Peyer's patch (tissue), 4 donors: Measurements from ENCODE around the gene ELFN2. TPM values are rescaled to one million over a fixed set of nuclear protein-coding genes. Genes with fewer than 3 reads are reported as not detected.

ENCODE experiments used
- DNase-seq, 3 donors: peaks; one replicate each; pipeline ENCODE4 v3.0.0-alpha.2; 2017 to 2019
- H3K27ac ChIP-seq, 4 donors: fragments of 200-600 bp; sonication (generic); one replicate each; pipeline ENCODE4 v1.5.1; 2016 to 2019
- H3K27me3 ChIP-seq, 2 donors: fragments of 200-600 bp; sonication (generic); one replicate each; pipeline ENCODE4 v1.5.1; 2019
- H3K36me3 ChIP-seq, 3 donors: fragments of 200-600 bp; sonication (generic); one replicate each; pipeline ENCODE4 v1.5.1; 2016 to 2019
- H3K4me1 ChIP-seq, 4 donors: fragments of 200-600 bp; sonication (generic); one replicate each; pipeline ENCODE4 v1.5.1; 2016 to 2019
- H3K4me3 ChIP-seq, 4 donors: fragments of 200-600 bp; sonication (generic); 1 replicate in 3 of 4; 2 replicates in 1 of 4; pipeline ENCODE4 v1.5.1; 2016 to 2019; ENCODE audit warnings: mild to moderate bottlenecking in 1 of 4
- H3K9me3 ChIP-seq, 4 donors: fragments of 200-600 bp; sonication (generic); one replicate each; pipeline ENCODE4 v1.5.1; 2016 to 2019; ENCODE audit warnings: mild to moderate bottlenecking in 1 of 4
- POLR2A ChIP-seq, 2 donors: fragments of 450-650 bp; IDR thresholded peaks; one replicate each; pipeline ENCODE4 v1.5.1; 2017; ENCODE audit warnings: antibody characterized with exemption in 2 of 2, mild to moderate bottlenecking in 2 of 2, moderate library complexity in 2 of 2
- total RNA-seq, 4 donors: library from RNA; depleted of rRNA; stranded (reverse); fragments of >200 nt; gene quantifications; one replicate each; pipeline ENCODE4 v1.1.0, GENCODE V29; 2016
- TF ChIP-seq, protein P1 (sequence below), 6 experiments: fragments of 450-650 bp in 4 of 6; fragments of 200-600 bp in 2 of 6; sonication (generic) in 1 of 6; IDR thresholded peaks; one replicate each; pipeline ENCODE4 v1.5.1; 2017 to 2019; ENCODE audit warnings: antibody characterized with exemption in 6 of 6, mild to moderate bottlenecking in 3 of 6, moderate library complexity in 1 of 6

The ELFN2 gene
- total RNA-seq, 4 donors from 2014 or later: under 0.01 TPM; not detected in 3

DNA sequence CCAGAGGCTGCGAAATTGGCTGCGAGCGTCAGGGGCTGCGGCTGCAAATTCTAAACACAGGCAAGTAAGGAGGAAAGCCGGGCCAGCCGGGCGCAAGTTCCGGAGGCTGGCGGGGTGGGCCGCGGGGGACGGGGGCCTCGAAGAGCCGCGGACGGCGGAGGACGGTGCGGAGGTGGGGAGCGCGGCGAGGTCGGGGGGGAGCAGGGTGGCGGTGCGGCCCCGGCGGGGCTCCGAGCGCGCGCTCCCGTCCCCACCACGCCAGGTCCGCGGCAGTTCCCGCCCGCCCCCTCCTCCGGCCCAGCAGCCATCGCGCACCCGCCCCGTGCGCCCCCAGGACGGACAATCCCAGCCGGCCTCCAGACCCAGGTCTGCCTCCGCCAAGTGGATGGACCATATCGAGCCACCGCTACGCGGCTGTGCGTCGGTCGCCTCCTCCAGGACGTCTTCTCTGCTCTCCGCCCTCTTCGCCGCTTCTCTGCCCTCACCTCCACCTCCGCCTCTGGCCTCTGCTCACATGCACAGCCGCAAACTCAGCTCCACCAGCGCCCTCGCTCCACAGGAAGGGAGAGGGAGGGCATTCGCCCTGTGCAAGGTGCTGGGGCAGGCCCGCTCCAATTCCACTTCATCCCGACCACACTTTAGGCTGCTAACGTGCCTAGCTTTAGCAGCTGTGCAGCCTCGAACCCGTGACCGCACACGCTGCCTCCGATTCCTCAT is 7.2 kb downstream of the ELFN2 start:
- H3K27ac ChIP-seq: no peak overlapping the region
- peak in 2 of 3 donors; percentile 49 to 54 for DNase-seq
- H3K27me3 ChIP-seq: peaks cover 0 to 16% of the 10 kb centered on the region in 2 donors
- H3K4me1 ChIP-seq: peaks cover 0 to 16% (median 4%) of the 10 kb centered on the region in 4 donors
- H3K9me3 ChIP-seq: no peaks in the 10 kb centered on the region
- H3K36me3 ChIP-seq: no peaks in the 10 kb centered on the region
- no peak for TF ChIP-seq POLR2A (IDR thresholded peaks at IDR 0.05)
- TF ChIP-seq, protein P1, sequence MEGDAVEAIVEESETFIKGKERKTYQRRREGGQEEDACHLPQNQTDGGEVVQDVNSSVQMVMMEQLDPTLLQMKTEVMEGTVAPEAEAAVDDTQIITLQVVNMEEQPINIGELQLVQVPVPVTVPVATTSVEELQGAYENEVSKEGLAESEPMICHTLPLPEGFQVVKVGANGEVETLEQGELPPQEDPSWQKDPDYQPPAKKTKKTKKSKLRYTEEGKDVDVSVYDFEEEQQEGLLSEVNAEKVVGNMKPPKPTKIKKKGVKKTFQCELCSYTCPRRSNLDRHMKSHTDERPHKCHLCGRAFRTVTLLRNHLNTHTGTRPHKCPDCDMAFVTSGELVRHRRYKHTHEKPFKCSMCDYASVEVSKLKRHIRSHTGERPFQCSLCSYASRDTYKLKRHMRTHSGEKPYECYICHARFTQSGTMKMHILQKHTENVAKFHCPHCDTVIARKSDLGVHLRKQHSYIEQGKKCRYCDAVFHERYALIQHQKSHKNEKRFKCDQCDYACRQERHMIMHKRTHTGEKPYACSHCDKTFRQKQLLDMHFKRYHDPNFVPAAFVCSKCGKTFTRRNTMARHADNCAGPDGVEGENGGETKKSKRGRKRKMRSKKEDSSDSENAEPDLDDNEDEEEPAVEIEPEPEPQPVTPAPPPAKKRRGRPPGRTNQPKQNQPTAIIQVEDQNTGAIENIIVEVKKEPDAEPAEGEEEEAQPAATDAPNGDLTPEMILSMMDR (IDR thresholded peaks at IDR 0.05): no peak
- H3K4me3 ChIP-seq: peak overlapping the region in 3 of 4 donors; percentile 27 to 36 (median 28)

DNA sequence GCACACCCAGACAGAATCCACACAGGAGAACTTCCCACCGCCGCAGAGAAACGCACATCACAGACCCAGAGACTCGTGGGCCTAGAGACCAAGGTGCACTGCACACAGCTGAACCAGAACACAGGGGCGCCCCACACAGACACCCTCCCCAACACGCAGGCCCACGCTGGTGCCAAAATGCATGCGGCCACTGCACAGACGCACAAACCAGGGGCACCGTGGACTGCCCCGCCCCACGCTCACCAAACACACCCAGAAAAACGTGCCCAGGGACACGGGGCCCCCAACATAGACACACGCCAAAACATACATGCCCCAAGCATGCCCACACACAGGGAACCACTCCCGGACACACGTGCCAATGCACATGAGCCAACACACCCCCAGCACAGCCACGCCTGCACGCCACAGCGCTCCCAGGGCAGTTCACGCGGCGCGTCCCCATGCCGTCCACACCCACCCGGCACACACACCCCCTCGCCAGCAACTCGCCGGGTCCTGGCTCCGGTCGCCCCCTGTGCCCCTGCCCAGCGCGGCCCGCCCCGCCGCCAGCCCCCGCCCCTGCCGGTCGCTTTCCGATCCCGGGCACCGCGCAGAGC is 7.8 kb downstream of the ELFN2 start:
- Histone ChIP-seq H3K9me3 (no peaks in the 10 kb centered on the region), H3K27me3 (peaks cover 0 to 16% of the 10 kb centered on the region in 2 donors), H3K4me1 (peaks cover 0 to 16% (median 4%) of the 10 kb centered on the region in 4 donors), H3K4me3 (peak overlapping the region in 3 of 4 donors; percentile 27 to 36 (median 28)), H3K36me3 (no peaks in the 10 kb centered on the region), H3K27ac (no peak overlapping the region)
- no peak for TF ChIP-seq POLR2A (IDR thresholded peaks at IDR 0.05)
- TF ChIP-seq, protein P1 (IDR thresholded peaks at IDR 0.05): no peak
- peak in 1 of 3 donors; percentile 42 for DNase-seq

DNA sequence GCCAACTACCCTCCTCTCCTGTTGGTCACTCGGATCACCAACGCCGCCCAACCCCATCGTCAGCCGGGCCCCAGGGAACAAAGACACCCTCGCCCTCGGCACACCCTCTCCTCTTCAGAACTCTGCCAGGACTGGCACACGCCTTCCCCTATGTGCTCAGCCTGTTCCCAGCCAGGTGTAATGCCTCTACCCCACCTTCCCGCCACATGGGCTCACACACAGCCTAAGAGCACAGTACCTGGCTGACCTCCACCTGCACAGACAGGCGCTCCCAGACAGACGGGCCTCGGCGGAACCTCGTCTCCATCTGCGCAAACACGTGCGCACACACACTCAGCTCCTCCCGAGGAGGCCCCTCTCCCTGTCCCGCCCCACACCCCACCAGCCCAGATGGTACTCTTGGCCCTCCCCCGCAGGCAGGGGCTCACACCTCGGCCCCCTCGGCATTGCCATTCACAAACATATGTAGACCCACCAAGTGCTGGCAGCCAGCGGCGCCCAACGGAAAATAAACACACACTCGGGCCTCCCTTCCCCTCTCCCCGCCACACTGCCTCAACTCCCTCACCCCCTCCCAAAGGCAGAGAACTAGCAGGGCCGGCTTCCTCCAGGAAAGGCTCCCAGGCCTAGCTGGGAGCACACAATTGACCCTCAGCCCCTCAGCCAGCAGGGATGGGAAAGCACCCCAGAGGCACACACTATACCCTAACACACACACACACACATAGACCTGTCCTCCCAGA is 8.5 kb downstream of the ELFN2 start:
- Histone ChIP-seq H3K4me1 (peaks cover 0 to 16% (median 4%) of the 10 kb centered on the region in 4 donors), H3K4me3 (no peak overlapping the region), H3K27me3 (peaks cover 0 to 16% of the 10 kb centered on the region in 2 donors), H3K27ac (no peak overlapping the region), H3K9me3 (no peaks in the 10 kb centered on the region), H3K36me3 (no peaks in the 10 kb centered on the region)
- DNase-seq: peak in 1 of 3 donors; percentile 61
- no peak for TF ChIP-seq POLR2A (IDR thresholded peaks at IDR 0.05)
- TF ChIP-seq, protein P1 (IDR thresholded peaks at IDR 0.05): no peak

DNA sequence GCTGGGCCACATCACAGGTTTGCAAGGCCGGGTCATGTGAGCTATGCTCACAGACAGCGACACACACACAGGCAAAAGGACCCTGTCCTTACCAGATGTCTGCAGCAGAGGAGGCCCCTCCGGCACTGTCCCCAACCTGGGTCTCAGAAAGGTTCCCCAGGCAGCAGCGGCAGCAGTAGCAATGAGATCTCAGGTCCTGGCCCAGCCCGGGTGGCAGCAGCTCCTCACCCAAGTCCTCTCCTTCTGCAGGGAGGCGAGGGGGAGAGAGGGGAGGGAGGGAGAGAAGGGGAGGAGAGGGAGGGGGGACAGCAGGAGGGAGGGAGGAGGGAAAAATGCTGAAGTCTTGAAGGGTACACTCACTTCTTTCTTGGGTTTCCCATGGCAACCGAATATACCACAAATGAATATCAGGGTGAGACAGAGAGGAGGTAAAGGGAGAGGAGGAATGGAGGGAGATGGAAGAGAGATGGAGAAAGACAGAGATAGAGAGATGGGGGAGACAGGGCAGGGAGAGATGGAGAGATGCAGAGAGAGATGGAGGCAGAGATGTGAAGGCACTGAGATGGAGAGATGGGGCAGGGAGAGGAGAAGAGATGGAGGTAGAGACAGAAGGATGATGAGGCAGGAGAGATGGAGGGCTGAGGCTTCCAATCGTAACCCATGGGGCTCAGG is 9.5 kb downstream of the ELFN2 start:
- TF ChIP-seq, protein P1 (IDR thresholded peaks at IDR 0.05): no peak
- TF ChIP-seq POLR2A (IDR thresholded peaks at IDR 0.05): no peak
- H3K4me1 ChIP-seq: peaks cover 0 to 16% (median 4%) of the 10 kb centered on the region in 4 donors
- no peak overlapping the region for H3K27ac ChIP-seq
- no peaks in the 10 kb centered on the region for H3K9me3 ChIP-seq
- peaks cover 0 to 16% of the 10 kb centered on the region in 2 donors for H3K27me3 ChIP-seq
- H3K36me3 ChIP-seq: no peaks in the 10 kb centered on the region
- peak in 1 of 3 donors; percentile 49 for DNase-seq
- H3K4me3 ChIP-seq: no peak overlapping the region

DNA sequence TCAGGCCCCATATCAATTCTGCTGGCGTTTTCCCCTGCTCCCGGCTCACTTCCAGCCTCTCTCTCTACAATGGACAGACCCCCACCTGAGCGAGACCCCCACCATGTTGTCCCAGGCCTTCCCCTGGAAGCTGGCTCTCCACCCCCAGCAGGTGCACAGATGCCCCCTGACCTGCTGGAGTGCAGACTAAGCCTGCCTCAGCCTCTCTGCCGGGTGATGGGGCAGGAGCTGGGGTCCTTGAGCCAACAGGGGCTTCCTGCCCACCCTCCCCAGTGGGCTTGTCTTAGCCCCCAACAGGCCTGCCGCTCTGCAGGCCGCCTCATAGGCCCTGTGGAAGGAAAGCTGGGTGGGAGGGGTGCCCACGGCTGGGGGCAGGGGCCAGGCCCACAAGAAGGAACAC is 10.0 kb downstream of the ELFN2 start:
- peaks cover 0 to 16% (median 4%) of the 10 kb centered on the region in 4 donors for H3K4me1 ChIP-seq
- H3K27me3 ChIP-seq: peaks cover 0 to 16% of the 10 kb centered on the region in 2 donors
- no peak for TF ChIP-seq POLR2A (IDR thresholded peaks at IDR 0.05)
- TF ChIP-seq, protein P1 (IDR thresholded peaks at IDR 0.05): no peak
- H3K9me3 ChIP-seq: no peaks in the 10 kb centered on the region
- no peak overlapping the region for H3K27ac ChIP-seq
- no peak overlapping the region for H3K4me3 ChIP-seq
- no peak for DNase-seq
- no peaks in the 10 kb centered on the region for H3K36me3 ChIP-seq
